Hepatocyte (in vitro differentiated cells): ENCODE data around the gene AUTS2.

Source experiments
- EZH2 ChIP-seq: fragments of 200-600 bp; sonication (generic); IDR thresholded peaks from 2 replicates; pipeline ENCODE4 v1.6.1; 2016; ENCODE audit warnings: antibody characterized with exemption, mild to moderate bottlenecking, borderline replicate concordance
- EZH2phosphoT487 ChIP-seq: fragments of 200-600 bp; sonication (generic); IDR thresholded peaks from one replicate; pipeline ENCODE4 v1.6.1; 2018; ENCODE audit warnings: antibody characterized with exemption, mild to moderate bottlenecking, low read depth, moderate library complexity; ENCODE audit not compliant: unreplicated experiment, severe bottlenecking
- TF ChIP-seq, protein P1 (sequence below): fragments of 200-600 bp; sonication (generic); IDR thresholded peaks from 2 replicates; pipeline ENCODE4 v1.5.1; 2016; ENCODE audit warnings: antibody characterized with exemption, mild to moderate bottlenecking; ENCODE audit not compliant: poor library complexity

GRCh38 chr7:69858471-69858870, 260.2 kb downstream of the AUTS2 start:
- TF ChIP-seq, protein P1, sequence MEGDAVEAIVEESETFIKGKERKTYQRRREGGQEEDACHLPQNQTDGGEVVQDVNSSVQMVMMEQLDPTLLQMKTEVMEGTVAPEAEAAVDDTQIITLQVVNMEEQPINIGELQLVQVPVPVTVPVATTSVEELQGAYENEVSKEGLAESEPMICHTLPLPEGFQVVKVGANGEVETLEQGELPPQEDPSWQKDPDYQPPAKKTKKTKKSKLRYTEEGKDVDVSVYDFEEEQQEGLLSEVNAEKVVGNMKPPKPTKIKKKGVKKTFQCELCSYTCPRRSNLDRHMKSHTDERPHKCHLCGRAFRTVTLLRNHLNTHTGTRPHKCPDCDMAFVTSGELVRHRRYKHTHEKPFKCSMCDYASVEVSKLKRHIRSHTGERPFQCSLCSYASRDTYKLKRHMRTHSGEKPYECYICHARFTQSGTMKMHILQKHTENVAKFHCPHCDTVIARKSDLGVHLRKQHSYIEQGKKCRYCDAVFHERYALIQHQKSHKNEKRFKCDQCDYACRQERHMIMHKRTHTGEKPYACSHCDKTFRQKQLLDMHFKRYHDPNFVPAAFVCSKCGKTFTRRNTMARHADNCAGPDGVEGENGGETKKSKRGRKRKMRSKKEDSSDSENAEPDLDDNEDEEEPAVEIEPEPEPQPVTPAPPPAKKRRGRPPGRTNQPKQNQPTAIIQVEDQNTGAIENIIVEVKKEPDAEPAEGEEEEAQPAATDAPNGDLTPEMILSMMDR, result no peak
- TF ChIP-seq EZH2 (no peak), EZH2phosphoT487 (no peak)
